Activated naive CD8-positive, alpha-beta T cell treated with anti-CD3 and anti-CD28 coated beads, Interleukin-2, amount 10 ng/mL, durations not matched to agents 7 days and 5 days (primary cell): ENCODE data around the gene TCP11X2. TPM values are rescaled to one million over a fixed set of nuclear protein-coding genes. Genes with fewer than 3 reads are reported as not detected.
"Not testable (repeated sequence)": the region's sequence is repeated elsewhere in the genome, so short reads cannot be mapped to it uniquely, and the experiment has no call there.

ENCODE experiments used
- ATAC-seq: fragments of 150-1000 bp; cut with Tn5 transposase; one replicate; pipeline ENCODE4 v1.10.0; 2021; ENCODE audit warnings: low read depth, moderate library complexity
- POLR2A ChIA-PET: fragments of 350-600 bp; sonication (Branson Sonifier 250); formaldehyde crosslinking; loops from one replicate; lab custom pipeline; 2021; ENCODE audit warnings: antibody characterized with exemption; lab: Charles Lee
- DNase-seq: peaks from one replicate; pipeline ENCODE4 v3.0.0; 2021
- H3K27ac Mint-ChIP-seq: one replicate; pipeline ENCODE4 v1.8.0; 2022; ENCODE audit warnings: mild to moderate bottlenecking, mixed read lengths
- H3K27me3 Mint-ChIP-seq: one replicate; pipeline ENCODE4 v1.8.0; 2022; ENCODE audit warnings: mild to moderate bottlenecking, moderate library complexity, mixed read lengths
- H3K36me3 Mint-ChIP-seq: one replicate; pipeline ENCODE4 v1.8.0; 2021; ENCODE audit warnings: mild to moderate bottlenecking, mixed read lengths
- H3K4me1 Mint-ChIP-seq: one replicate; pipeline ENCODE4 v1.8.0; 2021; ENCODE audit warnings: mixed read lengths
- H3K4me3 Mint-ChIP-seq: one replicate; pipeline ENCODE4 v1.8.0; 2022; ENCODE audit warnings: mild to moderate bottlenecking, moderate library complexity, mixed read lengths
- H3K9me3 Mint-ChIP-seq: one replicate; pipeline ENCODE4 v1.8.0; 2021; ENCODE audit warnings: mixed read lengths
- total RNA-seq, 2 experiments: library from RNA; stranded (reverse); gene quantifications; one replicate each; pipeline ENCODE4 v1.2.3, GENCODE V29; 2021

TCP11X2 gene
- not detected for total RNA-seq

DNA sequence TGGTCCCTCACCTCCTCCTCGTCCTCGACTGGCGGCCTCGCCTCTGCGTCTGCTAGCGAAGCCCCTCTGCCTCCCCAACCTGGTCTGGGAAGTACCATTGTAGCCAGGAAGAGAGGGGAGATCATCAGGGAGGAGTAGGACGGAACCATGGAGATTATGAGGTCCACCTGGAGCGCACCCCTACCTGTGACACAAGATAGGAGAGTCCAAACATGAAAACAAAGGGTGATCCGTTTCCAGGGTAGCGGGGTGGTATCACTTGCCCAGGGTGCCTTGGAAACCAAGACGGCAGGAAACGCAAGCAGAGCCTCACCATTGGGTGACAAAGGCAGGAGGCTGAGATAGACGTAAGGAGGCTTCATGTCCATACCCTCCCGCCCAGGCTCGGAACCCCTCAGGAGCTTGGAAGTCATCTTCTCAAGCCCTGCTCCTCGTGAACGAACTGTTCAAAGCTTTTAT lies at the start of gene TCP11X2:
Gene TCP11X2 (minus strand): TSS at position 51 of the 459 bp plus-strand sequence.
- H3K9me3 Mint-ChIP-seq, H3K27me3 Mint-ChIP-seq, H3K36me3 Mint-ChIP-seq, POLR2A ChIA-PET, H3K4me1 Mint-ChIP-seq, ATAC-seq, H3K27ac Mint-ChIP-seq, DNase-seq, H3K4me3 Mint-ChIP-seq: not testable (repeated sequence)

- POLR2A ChIA-PET: no interaction called here
- no peaks in the 10 kb centered on the region for H3K36me3 Mint-ChIP-seq
- no peak for ATAC-seq
These were observed 45.7 kb upstream of the TCP11X2 start for GRCh38 chrX:102517326-102517725.

GRCh38 chrX:102515975-102516941 lies 44.6 kb upstream of the TCP11X2 start, which contains the start of gene TMSB15A:
Gene TMSB15A, minus strand, starts transcription at chrX:102516739.
- H3K4me1 Mint-ChIP-seq: peaks cover 7% of the 10 kb centered on the region
- H3K27me3 Mint-ChIP-seq: peaks cover 25% of the 10 kb centered on the region
- DNase-seq (peak; percentile 62), ATAC-seq (peak; percentile 87)
- H3K27ac Mint-ChIP-seq: no peak within 1 kb of the TSS
- peak within 1 kb of the TSS; percentile 85 for H3K4me3 Mint-ChIP-seq
- H3K9me3 Mint-ChIP-seq: no peaks in the 10 kb centered on the region
- POLR2A ChIA-PET: no interaction called here
- no peaks in the 10 kb centered on the region for H3K36me3 Mint-ChIP-seq

More at GRCh38 chrX:102517326-102517725, 45.7 kb upstream of the TCP11X2 start:
- DNase-seq: no peak
- H3K9me3 Mint-ChIP-seq: no peaks in the 10 kb centered on the region
- H3K27me3 Mint-ChIP-seq: peaks cover 25% of the 10 kb centered on the region
- peaks cover 7% of the 10 kb centered on the region for H3K4me1 Mint-ChIP-seq
- no peak overlapping the region for H3K27ac Mint-ChIP-seq
- no peak overlapping the region for H3K4me3 Mint-ChIP-seq

DNA sequence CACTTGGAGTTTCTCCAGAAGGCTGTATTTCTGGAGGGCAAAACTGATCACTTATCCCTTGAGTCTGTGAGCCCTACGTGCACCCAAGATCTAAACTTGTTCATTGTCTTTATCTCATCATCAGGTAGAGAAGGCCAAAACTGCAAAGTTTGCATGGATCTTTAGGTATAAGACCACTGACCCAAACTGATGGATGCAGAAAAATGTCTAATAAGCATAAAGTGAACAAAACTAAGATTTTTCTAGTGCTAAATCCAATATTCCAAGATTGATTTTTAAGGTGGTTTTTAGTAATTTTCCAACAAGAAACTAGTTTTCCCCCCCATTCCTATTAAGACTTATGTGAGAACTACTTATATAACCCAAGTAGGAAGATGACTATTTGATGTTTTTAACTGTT lies 42.9 kb upstream of the TCP11X2 start:
- Mint-ChIP-seq H3K4me1 (peaks cover 7% of the 10 kb centered on the region), H3K27me3 (peaks cover 28% of the 10 kb centered on the region), H3K36me3 (no peaks in the 10 kb centered on the region), H3K4me3 (no peak overlapping the region), H3K27ac (no peak overlapping the region), H3K9me3 (no peaks in the 10 kb centered on the region)
- DNase-seq: no peak
- POLR2A ChIA-PET: no interaction called here
- ATAC-seq: no peak

GRCh38 chrX:102498732-102499131 lies 27.1 kb upstream of the TCP11X2 start:
- Mint-ChIP-seq H3K27ac (no peak overlapping the region), H3K36me3 (no peaks in the 10 kb centered on the region), H3K9me3 (no peaks in the 10 kb centered on the region), H3K27me3 (no peaks in the 10 kb centered on the region), H3K4me1 (no peaks in the 10 kb centered on the region), H3K4me3 (no peak overlapping the region)
- ATAC-seq (no peak), DNase-seq (no peak)
- POLR2A ChIA-PET: no interaction called here

DNA sequence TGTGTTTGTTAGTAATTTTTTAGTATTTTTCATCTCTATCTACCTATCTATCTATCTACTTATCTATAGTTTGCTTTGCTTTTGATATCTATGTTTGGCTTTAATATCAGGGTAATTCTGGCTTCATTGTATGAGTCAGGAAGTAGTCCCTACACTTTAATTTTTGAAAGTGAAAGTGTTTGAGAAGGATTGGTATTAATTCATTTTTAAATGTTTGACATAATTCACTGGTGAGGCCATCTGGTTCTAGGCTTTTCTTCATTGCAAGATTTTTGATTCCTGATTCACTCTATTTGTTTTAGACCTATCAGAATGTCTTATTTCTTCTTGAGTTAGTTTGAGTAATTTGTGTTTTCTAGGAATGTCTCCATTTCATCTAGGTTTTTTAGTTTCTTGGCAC lies 20.2 kb upstream of the TCP11X2 start:
- DNase-seq (no peak), ATAC-seq (no peak)
- no peaks in the 10 kb centered on the region for H3K36me3 Mint-ChIP-seq
- no peaks in the 10 kb centered on the region for H3K27me3 Mint-ChIP-seq
- no peaks in the 10 kb centered on the region for H3K9me3 Mint-ChIP-seq
- POLR2A ChIA-PET: no interaction called here
- no peak overlapping the region for H3K27ac Mint-ChIP-seq
- no peaks in the 10 kb centered on the region for H3K4me1 Mint-ChIP-seq
- H3K4me3 Mint-ChIP-seq: no peak overlapping the region

DNA sequence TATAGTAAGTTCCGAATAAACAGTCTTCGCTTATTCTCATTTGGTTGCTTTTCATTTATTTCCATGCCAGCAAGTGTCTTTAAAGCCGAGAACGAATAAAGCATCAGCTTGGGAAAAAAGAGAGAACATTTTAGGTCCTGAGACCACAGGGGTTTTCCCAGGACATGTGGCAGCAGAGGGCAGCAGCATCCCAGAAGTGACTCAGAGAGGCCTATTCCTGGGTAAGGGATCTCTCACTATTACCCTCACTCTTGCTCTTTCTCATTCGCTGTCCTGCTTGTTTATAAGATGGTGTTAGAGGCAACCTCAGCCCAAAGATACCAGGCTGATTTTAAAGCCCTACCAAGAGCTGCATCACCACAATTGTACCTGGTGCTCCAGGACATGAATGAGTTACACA lies 7.2 kb upstream of the TCP11X2 start:
- ATAC-seq: not testable (repeated sequence)

DNA sequence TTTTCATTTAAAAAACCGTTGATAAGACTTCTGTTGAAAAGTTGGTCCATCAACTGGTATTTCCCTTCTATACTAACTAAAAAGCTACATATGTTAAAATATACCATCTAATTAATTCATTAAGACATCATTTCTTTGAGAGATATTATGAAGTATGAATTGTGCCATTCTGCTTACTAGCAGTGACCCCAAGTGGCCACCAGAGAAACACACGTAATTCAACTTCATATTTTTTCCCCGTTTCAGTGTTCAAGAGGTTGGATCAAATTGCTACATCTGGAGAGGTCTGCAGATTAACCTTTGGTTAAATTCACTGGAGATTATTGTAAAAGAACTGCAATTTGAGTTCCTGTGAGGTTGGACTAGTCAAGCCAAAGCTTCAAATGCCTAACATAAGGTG lies 1.4 kb downstream of the TCP11X2 start:
- H3K27me3 Mint-ChIP-seq, H3K36me3 Mint-ChIP-seq, H3K9me3 Mint-ChIP-seq, DNase-seq, POLR2A ChIA-PET, H3K4me3 Mint-ChIP-seq, H3K27ac Mint-ChIP-seq, ATAC-seq, H3K4me1 Mint-ChIP-seq: not testable (repeated sequence)

More for the DNA sequence above, 7.2 kb upstream of the TCP11X2 start:
- H3K27me3 Mint-ChIP-seq, DNase-seq, H3K27ac Mint-ChIP-seq, H3K4me1 Mint-ChIP-seq, H3K36me3 Mint-ChIP-seq, H3K9me3 Mint-ChIP-seq, POLR2A ChIA-PET, H3K4me3 Mint-ChIP-seq: not testable (repeated sequence)

- H3K9me3 Mint-ChIP-seq, ATAC-seq, DNase-seq, H3K27ac Mint-ChIP-seq, H3K4me3 Mint-ChIP-seq, H3K27me3 Mint-ChIP-seq, H3K4me1 Mint-ChIP-seq, H3K36me3 Mint-ChIP-seq, POLR2A ChIA-PET: not testable (repeated sequence)
These were observed 13.0 kb downstream of the TCP11X2 start for GRCh38 chrX:102458615-102459014.

- H3K9me3 Mint-ChIP-seq, DNase-seq, H3K27me3 Mint-ChIP-seq, ATAC-seq, H3K4me1 Mint-ChIP-seq, H3K36me3 Mint-ChIP-seq, POLR2A ChIA-PET, H3K27ac Mint-ChIP-seq, H3K4me3 Mint-ChIP-seq: not testable (repeated sequence)
These were observed 31.7 kb downstream of the TCP11X2 start, which contains the start of gene NXF2B for GRCh38 chrX:102439908-102440307. Gene NXF2B, minus strand, starts transcription at chrX:102440008. Its CDS starts 59,972 bp downstream, at chrX:102380036.

DNA sequence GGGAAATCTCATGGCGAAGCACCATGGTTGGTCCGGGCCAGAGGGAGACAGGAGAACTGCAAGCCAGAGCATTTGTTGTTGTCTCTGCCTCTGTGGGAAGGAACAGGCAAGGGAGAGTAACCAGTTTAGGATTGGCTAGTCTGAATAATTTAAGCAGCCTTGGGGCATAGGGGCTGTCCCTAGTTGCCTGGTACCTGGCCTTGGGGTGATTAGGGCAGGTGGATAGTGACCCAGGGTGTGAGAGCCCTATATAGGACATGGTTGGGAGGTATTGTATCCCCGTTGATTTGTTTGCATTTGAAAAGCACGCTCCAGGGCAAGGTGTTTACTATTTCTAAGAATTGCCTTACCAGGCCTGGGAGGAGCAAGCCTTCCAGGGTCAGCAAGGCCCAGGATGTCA lies 57.1 kb downstream of the TCP11X2 start:
- H3K27me3 Mint-ChIP-seq, H3K9me3 Mint-ChIP-seq, DNase-seq, POLR2A ChIA-PET, H3K4me3 Mint-ChIP-seq, H3K27ac Mint-ChIP-seq, ATAC-seq, H3K4me1 Mint-ChIP-seq, H3K36me3 Mint-ChIP-seq: not testable (repeated sequence)
